ENCODE measurements around the gene OSBPL8. TPM values are rescaled to one million over a fixed set of nuclear protein-coding genes. Genes with fewer than 3 reads are reported as not detected.

OSBPL8 gene
- total and polyA plus RNA-seq, 4 donors: 6.9 to 32.5 (median 22.9) TPM

DNA sequence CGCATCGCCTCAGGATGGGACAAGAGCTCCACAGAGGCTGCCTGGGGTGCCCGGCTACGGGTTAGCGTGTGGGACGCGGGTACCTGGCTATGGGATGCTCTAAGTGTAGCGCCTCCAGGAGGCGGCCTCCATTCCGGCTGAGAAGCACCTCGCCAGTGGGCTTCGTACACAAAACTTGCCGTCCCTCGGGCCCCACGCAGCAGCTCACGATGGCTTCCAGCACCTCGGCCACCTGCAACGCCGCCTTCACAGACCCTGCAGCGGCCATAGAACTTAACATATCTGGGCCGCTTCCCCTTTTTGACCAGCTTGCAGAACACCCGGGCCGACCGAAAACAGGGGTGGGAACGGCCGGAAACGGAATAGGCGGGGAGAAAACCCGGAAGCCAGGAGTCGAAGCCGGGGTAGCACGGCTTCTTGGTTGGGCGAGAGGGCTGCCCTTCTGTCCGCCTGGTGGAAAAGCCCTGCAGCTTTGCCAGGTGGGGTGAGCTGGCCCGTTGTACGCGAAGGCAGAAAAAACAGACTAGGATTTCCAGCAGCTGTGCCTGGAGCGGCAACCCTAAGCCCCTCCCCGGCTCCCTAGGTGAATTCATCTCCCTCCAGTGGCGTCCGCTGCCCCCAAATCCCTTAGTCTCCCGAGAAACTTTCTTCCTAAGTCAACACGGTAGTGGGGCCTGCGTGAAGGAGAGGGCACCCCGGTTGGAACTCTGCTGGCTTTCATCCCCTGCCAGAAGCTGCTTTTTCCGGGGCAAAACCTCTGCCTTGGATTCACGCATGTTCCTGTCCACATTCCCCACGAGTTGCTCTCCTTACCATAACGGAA, 211.3 kb downstream of the OSBPL8 start, which contains the start of gene BBS10:
TSS of gene BBS10 (minus strand) at position 337 of the 823 bp plus-strand sequence. CDS start at position 280, 57 bp downstream.
- peak within 1 kb of the TSS; percentile 81 to 97 (median 91) for H3K4me3 ChIP-seq (ENCODE audit: low read depth in 1 of 3, low read length in 3 of 3)
- peaks cover 2 to 29% (median 21%) of the 10 kb centered on the region in 4 donors for H3K4me1 ChIP-seq (ENCODE audit: control insufficient read depth in 4 of 4, insufficient read depth in 4 of 4, low read length in 3 of 4)
- no peaks in the 10 kb centered on the region for H3K27me3 ChIP-seq (ENCODE audit: control insufficient read depth in 4 of 4, insufficient read depth in 4 of 4, low read length in 3 of 4)
- no peaks in the 10 kb centered on the region for H3K9me3 ChIP-seq (ENCODE audit: control insufficient read depth in 4 of 4, low read length in 3 of 4)
- TF ChIP-seq, protein P1, sequence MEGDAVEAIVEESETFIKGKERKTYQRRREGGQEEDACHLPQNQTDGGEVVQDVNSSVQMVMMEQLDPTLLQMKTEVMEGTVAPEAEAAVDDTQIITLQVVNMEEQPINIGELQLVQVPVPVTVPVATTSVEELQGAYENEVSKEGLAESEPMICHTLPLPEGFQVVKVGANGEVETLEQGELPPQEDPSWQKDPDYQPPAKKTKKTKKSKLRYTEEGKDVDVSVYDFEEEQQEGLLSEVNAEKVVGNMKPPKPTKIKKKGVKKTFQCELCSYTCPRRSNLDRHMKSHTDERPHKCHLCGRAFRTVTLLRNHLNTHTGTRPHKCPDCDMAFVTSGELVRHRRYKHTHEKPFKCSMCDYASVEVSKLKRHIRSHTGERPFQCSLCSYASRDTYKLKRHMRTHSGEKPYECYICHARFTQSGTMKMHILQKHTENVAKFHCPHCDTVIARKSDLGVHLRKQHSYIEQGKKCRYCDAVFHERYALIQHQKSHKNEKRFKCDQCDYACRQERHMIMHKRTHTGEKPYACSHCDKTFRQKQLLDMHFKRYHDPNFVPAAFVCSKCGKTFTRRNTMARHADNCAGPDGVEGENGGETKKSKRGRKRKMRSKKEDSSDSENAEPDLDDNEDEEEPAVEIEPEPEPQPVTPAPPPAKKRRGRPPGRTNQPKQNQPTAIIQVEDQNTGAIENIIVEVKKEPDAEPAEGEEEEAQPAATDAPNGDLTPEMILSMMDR (IDR thresholded peaks at IDR 0.05; ENCODE audit: low read depth, low read length, missing input control): peak; percentile 33
- TF ChIP-seq, protein P2, sequence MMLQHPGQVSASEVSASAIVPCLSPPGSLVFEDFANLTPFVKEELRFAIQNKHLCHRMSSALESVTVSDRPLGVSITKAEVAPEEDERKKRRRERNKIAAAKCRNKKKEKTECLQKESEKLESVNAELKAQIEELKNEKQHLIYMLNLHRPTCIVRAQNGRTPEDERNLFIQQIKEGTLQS (IDR thresholded peaks at IDR 0.05): no peak
- TF ChIP-seq GABPA (IDR thresholded peaks at IDR 0.05 in 1 of 2, conservative IDR thresholded peaks at IDR 0.05 in 1 of 2) (peak; percentile 91 to 97), NR2F2 (IDR thresholded peaks at IDR 0.05) (no peak), SP1 (IDR thresholded peaks at IDR 0.05) (peak; percentile 33), HNF4A (conservative IDR thresholded peaks at IDR 0.05) (no peak), TAF1 (conservative IDR thresholded peaks at IDR 0.05) (peak; percentile 53), JUND (IDR thresholded peaks at IDR 0.05) (no peak), EGR1 (IDR thresholded peaks at IDR 0.05; ENCODE audit: low read depth in 2 of 2) (peak in 1 of 2 donors; percentile 28), FOXA1 (IDR thresholded peaks at IDR 0.05) (no peak), YY1 (IDR thresholded peaks at IDR 0.05) (peak; percentile 78), FOXA2 (IDR thresholded peaks at IDR 0.05) (peak; percentile 26), HNF4G (IDR thresholded peaks at IDR 0.05) (no peak), RXRA (IDR thresholded peaks at IDR 0.05) (peak; percentile 10 to 36), RAD21 (IDR thresholded peaks at IDR 0.05) (peak; percentile 61 to 68)
- TF ChIP-seq, protein P3, sequence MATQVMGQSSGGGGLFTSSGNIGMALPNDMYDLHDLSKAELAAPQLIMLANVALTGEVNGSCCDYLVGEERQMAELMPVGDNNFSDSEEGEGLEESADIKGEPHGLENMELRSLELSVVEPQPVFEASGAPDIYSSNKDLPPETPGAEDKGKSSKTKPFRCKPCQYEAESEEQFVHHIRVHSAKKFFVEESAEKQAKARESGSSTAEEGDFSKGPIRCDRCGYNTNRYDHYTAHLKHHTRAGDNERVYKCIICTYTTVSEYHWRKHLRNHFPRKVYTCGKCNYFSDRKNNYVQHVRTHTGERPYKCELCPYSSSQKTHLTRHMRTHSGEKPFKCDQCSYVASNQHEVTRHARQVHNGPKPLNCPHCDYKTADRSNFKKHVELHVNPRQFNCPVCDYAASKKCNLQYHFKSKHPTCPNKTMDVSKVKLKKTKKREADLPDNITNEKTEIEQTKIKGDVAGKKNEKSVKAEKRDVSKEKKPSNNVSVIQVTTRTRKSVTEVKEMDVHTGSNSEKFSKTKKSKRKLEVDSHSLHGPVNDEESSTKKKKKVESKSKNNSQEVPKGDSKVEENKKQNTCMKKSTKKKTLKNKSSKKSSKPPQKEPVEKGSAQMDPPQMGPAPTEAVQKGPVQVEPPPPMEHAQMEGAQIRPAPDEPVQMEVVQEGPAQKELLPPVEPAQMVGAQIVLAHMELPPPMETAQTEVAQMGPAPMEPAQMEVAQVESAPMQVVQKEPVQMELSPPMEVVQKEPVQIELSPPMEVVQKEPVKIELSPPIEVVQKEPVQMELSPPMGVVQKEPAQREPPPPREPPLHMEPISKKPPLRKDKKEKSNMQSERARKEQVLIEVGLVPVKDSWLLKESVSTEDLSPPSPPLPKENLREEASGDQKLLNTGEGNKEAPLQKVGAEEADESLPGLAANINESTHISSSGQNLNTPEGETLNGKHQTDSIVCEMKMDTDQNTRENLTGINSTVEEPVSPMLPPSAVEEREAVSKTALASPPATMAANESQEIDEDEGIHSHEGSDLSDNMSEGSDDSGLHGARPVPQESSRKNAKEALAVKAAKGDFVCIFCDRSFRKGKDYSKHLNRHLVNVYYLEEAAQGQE (IDR thresholded peaks at IDR 0.05): peak; percentile 51
- TF ChIP-seq, protein P4, sequence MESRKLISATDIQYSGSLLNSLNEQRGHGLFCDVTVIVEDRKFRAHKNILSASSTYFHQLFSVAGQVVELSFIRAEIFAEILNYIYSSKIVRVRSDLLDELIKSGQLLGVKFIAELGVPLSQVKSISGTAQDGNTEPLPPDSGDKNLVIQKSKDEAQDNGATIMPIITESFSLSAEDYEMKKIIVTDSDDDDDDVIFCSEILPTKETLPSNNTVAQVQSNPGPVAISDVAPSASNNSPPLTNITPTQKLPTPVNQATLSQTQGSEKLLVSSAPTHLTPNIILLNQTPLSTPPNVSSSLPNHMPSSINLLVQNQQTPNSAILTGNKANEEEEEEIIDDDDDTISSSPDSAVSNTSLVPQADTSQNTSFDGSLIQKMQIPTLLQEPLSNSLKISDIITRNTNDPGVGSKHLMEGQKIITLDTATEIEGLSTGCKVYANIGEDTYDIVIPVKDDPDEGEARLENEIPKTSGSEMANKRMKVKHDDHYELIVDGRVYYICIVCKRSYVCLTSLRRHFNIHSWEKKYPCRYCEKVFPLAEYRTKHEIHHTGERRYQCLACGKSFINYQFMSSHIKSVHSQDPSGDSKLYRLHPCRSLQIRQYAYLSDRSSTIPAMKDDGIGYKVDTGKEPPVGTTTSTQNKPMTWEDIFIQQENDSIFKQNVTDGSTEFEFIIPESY (IDR thresholded peaks at IDR 0.05): no peak
- TF ChIP-seq, protein P5, sequence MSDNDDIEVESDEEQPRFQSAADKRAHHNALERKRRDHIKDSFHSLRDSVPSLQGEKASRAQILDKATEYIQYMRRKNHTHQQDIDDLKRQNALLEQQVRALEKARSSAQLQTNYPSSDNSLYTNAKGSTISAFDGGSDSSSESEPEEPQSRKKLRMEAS (IDR thresholded peaks at IDR 0.05): peak; percentile 87
- peak within 1 kb of the TSS; percentile 63 to 82 for H3K27ac ChIP-seq (ENCODE audit: low read depth in 1 of 2, low read length in 2 of 2)
- peak; percentile 86 for DNase-seq (ENCODE audit: low spot score)
- WGBS: 2% methylated on average over 49 of the region's 49 CpGs
- H3K36me3 ChIP-seq (ENCODE audit: control insufficient read depth in 4 of 4, insufficient read depth in 3 of 4, low read depth in 1 of 4, low read length in 3 of 4): no peaks in the 10 kb centered on the region
- peak within 1 kb of the TSS; percentile 70 to 90 for H3K9ac ChIP-seq (ENCODE audit: low read depth in 1 of 2, low read length in 2 of 2)

Measured in liver (tissue), 9 donors.